GM23338 (cell line): ENCODE measurements around the gene MRPS18C.
"Not testable (repeated sequence)": the region's sequence is repeated elsewhere in the genome, so short reads cannot be mapped to it uniquely, and the experiment has no call there.

Source experiments
- CREB1 ChIP-seq: fragments of 250-450 bp; sonication (Bioruptor Pico); IDR thresholded peaks from 2 replicates; pipeline ENCODE4 v1.5.0; 2020; ENCODE audit warnings: low read depth, mild to moderate bottlenecking, moderate library complexity
- EZH2 ChIP-seq: fragments of 200-600 bp; sonication (generic); IDR thresholded peaks from one replicate; pipeline ENCODE4 v1.8.0; 2017; ENCODE audit warnings: antibody characterized with exemption, mild to moderate bottlenecking, low read depth; ENCODE audit not compliant: unreplicated experiment
- EZH2phosphoT487 ChIP-seq: fragments of 200-600 bp; sonication (generic); IDR thresholded peaks from one replicate; pipeline ENCODE4 v1.8.1; 2018; ENCODE audit warnings: antibody characterized with exemption; ENCODE audit not compliant: unreplicated experiment
- NANOG ChIP-seq: IDR thresholded peaks from 2 replicates; pipeline ENCODE4 v1.6.1; 2016; ENCODE audit warnings: antibody characterized with exemption, borderline replicate concordance
- POLR2AphosphoS5 ChIP-seq: IDR thresholded peaks from 2 replicates; pipeline ENCODE4 v1.6.1; 2016; ENCODE audit warnings: antibody characterized with exemption, low read depth
- ZNF114 ChIP-seq: fragments of 250-450 bp; sonication (Bioruptor Pico); IDR thresholded peaks from 2 replicates; pipeline ENCODE4 v1.5.0; 2020; ENCODE audit warnings: mild to moderate bottlenecking, moderate library complexity
- TF ChIP-seq, protein P1 (sequence below), 2 experiments: fragments of 200-600 bp in 1 of 2; sonication (generic) in 1 of 2; conservative IDR thresholded peaks; 2 replicates each; pipeline versions ENCODE4 v1.5.1 to v1.6.1; 2016 to 2017; ENCODE audit warnings: antibody characterized with exemption in 2 of 2, low read depth in 2 of 2, mild to moderate bottlenecking in 2 of 2, moderate library complexity in 1 of 2
- TF ChIP-seq, protein P2 (sequence below): IDR thresholded peaks from 2 replicates; pipeline ENCODE4 v1.6.1; 2016; ENCODE audit warnings: antibody characterized with exemption
- TF ChIP-seq, protein P3 (sequence below): IDR thresholded peaks from one replicate; pipeline ENCODE4 v1.6.1; 2018; ENCODE audit warnings: antibody characterized with exemption; ENCODE audit not compliant: unreplicated experiment

DNA sequence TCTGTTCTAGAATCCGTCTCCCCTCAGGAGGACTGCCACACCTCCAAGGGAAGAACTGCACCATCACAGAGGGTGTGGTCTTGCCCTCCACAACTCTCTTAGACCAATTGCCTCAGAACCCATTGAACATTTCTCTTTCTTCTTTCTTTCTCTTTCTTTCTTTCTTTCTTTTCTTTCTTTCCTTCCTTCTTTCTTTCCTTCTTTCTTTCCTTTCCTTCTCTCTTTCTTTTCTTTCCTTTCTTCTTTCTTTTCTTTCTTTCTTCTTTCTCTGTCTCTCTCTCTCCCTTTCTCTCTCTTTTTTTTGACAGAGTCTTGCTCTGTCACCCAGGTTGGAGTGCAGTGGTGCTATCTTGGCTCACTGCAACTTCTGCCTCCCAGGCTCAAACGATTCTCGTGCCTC, 45.8 kb downstream of the MRPS18C start:
- TF ChIP-seq, protein P1, sequence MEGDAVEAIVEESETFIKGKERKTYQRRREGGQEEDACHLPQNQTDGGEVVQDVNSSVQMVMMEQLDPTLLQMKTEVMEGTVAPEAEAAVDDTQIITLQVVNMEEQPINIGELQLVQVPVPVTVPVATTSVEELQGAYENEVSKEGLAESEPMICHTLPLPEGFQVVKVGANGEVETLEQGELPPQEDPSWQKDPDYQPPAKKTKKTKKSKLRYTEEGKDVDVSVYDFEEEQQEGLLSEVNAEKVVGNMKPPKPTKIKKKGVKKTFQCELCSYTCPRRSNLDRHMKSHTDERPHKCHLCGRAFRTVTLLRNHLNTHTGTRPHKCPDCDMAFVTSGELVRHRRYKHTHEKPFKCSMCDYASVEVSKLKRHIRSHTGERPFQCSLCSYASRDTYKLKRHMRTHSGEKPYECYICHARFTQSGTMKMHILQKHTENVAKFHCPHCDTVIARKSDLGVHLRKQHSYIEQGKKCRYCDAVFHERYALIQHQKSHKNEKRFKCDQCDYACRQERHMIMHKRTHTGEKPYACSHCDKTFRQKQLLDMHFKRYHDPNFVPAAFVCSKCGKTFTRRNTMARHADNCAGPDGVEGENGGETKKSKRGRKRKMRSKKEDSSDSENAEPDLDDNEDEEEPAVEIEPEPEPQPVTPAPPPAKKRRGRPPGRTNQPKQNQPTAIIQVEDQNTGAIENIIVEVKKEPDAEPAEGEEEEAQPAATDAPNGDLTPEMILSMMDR (conservative IDR thresholded peaks at IDR 0.05; ENCODE audit: low read depth in 2 of 2) = not testable (repeated sequence)
- not testable (repeated sequence) for TF ChIP-seq CREB1 (CRISPR knock-in tag); POLR2AphosphoS5; EZH2; EZH2phosphoT487; ZNF114 (CRISPR knock-in tag); NANOG
- TF ChIP-seq, protein P2, sequence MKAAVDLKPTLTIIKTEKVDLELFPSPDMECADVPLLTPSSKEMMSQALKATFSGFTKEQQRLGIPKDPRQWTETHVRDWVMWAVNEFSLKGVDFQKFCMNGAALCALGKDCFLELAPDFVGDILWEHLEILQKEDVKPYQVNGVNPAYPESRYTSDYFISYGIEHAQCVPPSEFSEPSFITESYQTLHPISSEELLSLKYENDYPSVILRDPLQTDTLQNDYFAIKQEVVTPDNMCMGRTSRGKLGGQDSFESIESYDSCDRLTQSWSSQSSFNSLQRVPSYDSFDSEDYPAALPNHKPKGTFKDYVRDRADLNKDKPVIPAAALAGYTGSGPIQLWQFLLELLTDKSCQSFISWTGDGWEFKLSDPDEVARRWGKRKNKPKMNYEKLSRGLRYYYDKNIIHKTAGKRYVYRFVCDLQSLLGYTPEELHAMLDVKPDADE = not testable (repeated sequence)
- TF ChIP-seq, protein P3, sequence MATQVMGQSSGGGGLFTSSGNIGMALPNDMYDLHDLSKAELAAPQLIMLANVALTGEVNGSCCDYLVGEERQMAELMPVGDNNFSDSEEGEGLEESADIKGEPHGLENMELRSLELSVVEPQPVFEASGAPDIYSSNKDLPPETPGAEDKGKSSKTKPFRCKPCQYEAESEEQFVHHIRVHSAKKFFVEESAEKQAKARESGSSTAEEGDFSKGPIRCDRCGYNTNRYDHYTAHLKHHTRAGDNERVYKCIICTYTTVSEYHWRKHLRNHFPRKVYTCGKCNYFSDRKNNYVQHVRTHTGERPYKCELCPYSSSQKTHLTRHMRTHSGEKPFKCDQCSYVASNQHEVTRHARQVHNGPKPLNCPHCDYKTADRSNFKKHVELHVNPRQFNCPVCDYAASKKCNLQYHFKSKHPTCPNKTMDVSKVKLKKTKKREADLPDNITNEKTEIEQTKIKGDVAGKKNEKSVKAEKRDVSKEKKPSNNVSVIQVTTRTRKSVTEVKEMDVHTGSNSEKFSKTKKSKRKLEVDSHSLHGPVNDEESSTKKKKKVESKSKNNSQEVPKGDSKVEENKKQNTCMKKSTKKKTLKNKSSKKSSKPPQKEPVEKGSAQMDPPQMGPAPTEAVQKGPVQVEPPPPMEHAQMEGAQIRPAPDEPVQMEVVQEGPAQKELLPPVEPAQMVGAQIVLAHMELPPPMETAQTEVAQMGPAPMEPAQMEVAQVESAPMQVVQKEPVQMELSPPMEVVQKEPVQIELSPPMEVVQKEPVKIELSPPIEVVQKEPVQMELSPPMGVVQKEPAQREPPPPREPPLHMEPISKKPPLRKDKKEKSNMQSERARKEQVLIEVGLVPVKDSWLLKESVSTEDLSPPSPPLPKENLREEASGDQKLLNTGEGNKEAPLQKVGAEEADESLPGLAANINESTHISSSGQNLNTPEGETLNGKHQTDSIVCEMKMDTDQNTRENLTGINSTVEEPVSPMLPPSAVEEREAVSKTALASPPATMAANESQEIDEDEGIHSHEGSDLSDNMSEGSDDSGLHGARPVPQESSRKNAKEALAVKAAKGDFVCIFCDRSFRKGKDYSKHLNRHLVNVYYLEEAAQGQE = not testable (repeated sequence)
